ENCODE data around the gene GALNT12. TPM values are rescaled to one million over a fixed set of nuclear protein-coding genes. Genes with fewer than 3 reads are reported as not detected.

GALNT12 gene
- total and polyA plus RNA-seq, 4 donors, result 0.16 to 1.4 (median 0.25) TPM; not detected in 1

- TF ChIP-seq TAF1 (conservative IDR thresholded peaks at IDR 0.05), result no peak
- no peak for TF ChIP-seq ATF3 (IDR thresholded peaks at IDR 0.05)
- no peak for TF ChIP-seq FOXA1 (IDR thresholded peaks at IDR 0.05)
- TF ChIP-seq HNF4G (IDR thresholded peaks at IDR 0.05), result no peak
- no peak for TF ChIP-seq EGR1 (IDR thresholded peaks at IDR 0.05; ENCODE audit: low read depth in 2 of 2)
- no peak for TF ChIP-seq JUND (IDR thresholded peaks at IDR 0.05)
- TF ChIP-seq, protein P1, sequence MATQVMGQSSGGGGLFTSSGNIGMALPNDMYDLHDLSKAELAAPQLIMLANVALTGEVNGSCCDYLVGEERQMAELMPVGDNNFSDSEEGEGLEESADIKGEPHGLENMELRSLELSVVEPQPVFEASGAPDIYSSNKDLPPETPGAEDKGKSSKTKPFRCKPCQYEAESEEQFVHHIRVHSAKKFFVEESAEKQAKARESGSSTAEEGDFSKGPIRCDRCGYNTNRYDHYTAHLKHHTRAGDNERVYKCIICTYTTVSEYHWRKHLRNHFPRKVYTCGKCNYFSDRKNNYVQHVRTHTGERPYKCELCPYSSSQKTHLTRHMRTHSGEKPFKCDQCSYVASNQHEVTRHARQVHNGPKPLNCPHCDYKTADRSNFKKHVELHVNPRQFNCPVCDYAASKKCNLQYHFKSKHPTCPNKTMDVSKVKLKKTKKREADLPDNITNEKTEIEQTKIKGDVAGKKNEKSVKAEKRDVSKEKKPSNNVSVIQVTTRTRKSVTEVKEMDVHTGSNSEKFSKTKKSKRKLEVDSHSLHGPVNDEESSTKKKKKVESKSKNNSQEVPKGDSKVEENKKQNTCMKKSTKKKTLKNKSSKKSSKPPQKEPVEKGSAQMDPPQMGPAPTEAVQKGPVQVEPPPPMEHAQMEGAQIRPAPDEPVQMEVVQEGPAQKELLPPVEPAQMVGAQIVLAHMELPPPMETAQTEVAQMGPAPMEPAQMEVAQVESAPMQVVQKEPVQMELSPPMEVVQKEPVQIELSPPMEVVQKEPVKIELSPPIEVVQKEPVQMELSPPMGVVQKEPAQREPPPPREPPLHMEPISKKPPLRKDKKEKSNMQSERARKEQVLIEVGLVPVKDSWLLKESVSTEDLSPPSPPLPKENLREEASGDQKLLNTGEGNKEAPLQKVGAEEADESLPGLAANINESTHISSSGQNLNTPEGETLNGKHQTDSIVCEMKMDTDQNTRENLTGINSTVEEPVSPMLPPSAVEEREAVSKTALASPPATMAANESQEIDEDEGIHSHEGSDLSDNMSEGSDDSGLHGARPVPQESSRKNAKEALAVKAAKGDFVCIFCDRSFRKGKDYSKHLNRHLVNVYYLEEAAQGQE (IDR thresholded peaks at IDR 0.05), result no peak
- TF ChIP-seq RXRA (IDR thresholded peaks at IDR 0.05), result no peak
- no peak for TF ChIP-seq ZBTB33 (IDR thresholded peaks at IDR 0.05)
- no peak for TF ChIP-seq HNF4A (conservative IDR thresholded peaks at IDR 0.05)
- no peak for TF ChIP-seq RAD21 (IDR thresholded peaks at IDR 0.05)
- TF ChIP-seq YY1 (IDR thresholded peaks at IDR 0.05), result no peak
- no peak for TF ChIP-seq MAX (IDR thresholded peaks at IDR 0.05)
- no peak for TF ChIP-seq NR2F2 (IDR thresholded peaks at IDR 0.05)
- TF ChIP-seq, protein P2, sequence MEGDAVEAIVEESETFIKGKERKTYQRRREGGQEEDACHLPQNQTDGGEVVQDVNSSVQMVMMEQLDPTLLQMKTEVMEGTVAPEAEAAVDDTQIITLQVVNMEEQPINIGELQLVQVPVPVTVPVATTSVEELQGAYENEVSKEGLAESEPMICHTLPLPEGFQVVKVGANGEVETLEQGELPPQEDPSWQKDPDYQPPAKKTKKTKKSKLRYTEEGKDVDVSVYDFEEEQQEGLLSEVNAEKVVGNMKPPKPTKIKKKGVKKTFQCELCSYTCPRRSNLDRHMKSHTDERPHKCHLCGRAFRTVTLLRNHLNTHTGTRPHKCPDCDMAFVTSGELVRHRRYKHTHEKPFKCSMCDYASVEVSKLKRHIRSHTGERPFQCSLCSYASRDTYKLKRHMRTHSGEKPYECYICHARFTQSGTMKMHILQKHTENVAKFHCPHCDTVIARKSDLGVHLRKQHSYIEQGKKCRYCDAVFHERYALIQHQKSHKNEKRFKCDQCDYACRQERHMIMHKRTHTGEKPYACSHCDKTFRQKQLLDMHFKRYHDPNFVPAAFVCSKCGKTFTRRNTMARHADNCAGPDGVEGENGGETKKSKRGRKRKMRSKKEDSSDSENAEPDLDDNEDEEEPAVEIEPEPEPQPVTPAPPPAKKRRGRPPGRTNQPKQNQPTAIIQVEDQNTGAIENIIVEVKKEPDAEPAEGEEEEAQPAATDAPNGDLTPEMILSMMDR (IDR thresholded peaks at IDR 0.05; ENCODE audit: low read depth, low read length, missing input control), result no peak
- DNase-seq (ENCODE audit: low spot score), result no peak
- no peak overlapping the region for H3K27ac ChIP-seq (ENCODE audit: low read depth in 1 of 2, low read length in 2 of 2)
- no peaks in the 10 kb centered on the region for H3K36me3 ChIP-seq (ENCODE audit: control insufficient read depth in 4 of 4, insufficient read depth in 3 of 4, low read depth in 1 of 4, low read length in 3 of 4)
- peaks cover 0 to 11% (median 0%) of the 10 kb centered on the region in 4 donors for H3K27me3 ChIP-seq (ENCODE audit: control insufficient read depth in 4 of 4, insufficient read depth in 4 of 4, low read length in 3 of 4)
- H3K9ac ChIP-seq (ENCODE audit: low read depth in 1 of 2, low read length in 2 of 2), result no peak overlapping the region
- 73% methylated on average over 7 of the region's 7 CpGs for WGBS
- no peaks in the 10 kb centered on the region for H3K9me3 ChIP-seq (ENCODE audit: control insufficient read depth in 4 of 4, low read length in 3 of 4)
- H3K4me3 ChIP-seq (ENCODE audit: low read depth in 1 of 3, low read length in 3 of 3), result no peak overlapping the region
- H3K4me1 ChIP-seq (ENCODE audit: control insufficient read depth in 4 of 4, insufficient read depth in 4 of 4, low read length in 3 of 4), result peaks cover 0 to 1% (median 0%) of the 10 kb centered on the region in 4 donors
Measured at GRCh38 chr9:98890256-98890655, 82.8 kb downstream of the GALNT12 start.

DNA sequence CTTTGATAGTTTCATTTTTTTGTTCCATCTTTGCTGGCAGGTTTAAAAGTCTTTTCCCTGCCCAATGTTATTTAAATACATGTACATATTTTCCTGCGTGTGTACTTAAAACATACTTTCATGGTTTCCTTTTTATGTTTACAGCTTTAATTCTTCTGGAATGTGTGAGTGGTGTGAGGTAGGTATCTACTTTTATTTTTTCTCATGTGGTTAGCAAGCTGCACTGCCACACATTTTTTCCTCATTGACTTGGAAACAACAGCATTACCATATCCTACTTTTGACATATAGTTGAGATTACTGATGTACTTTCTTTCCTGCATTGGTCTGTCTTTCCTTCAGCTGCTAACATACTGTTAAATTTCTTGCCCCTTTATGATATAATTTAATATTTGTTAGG, 84.8 kb downstream of the GALNT12 start:
- no peak overlapping the region for H3K9ac ChIP-seq (ENCODE audit: low read depth in 1 of 2, low read length in 2 of 2)
- peaks cover 0 to 1% (median 0%) of the 10 kb centered on the region in 4 donors for H3K4me1 ChIP-seq (ENCODE audit: control insufficient read depth in 4 of 4, insufficient read depth in 4 of 4, low read length in 3 of 4)
- TF ChIP-seq RAD21 (IDR thresholded peaks at IDR 0.05), result no peak
- no peak for TF ChIP-seq SP1 (IDR thresholded peaks at IDR 0.05)
- no peak for TF ChIP-seq TAF1 (conservative IDR thresholded peaks at IDR 0.05)
- TF ChIP-seq JUND (IDR thresholded peaks at IDR 0.05), result no peak
- no peak for TF ChIP-seq YY1 (IDR thresholded peaks at IDR 0.05)
- TF ChIP-seq FOXA2 (IDR thresholded peaks at IDR 0.05), result no peak
- no peak for TF ChIP-seq ATF3 (IDR thresholded peaks at IDR 0.05)
- TF ChIP-seq, protein P1 (IDR thresholded peaks at IDR 0.05), result no peak
- no peak for TF ChIP-seq HNF4A (conservative IDR thresholded peaks at IDR 0.05)
- TF ChIP-seq MAX (IDR thresholded peaks at IDR 0.05), result no peak
- no peak for TF ChIP-seq HNF4G (IDR thresholded peaks at IDR 0.05)
- no peak for TF ChIP-seq EGR1 (IDR thresholded peaks at IDR 0.05; ENCODE audit: low read depth in 2 of 2)
- TF ChIP-seq FOXA1 (IDR thresholded peaks at IDR 0.05), result no peak
- no peak for TF ChIP-seq RXRA (IDR thresholded peaks at IDR 0.05)

More for the DNA sequence above, 84.8 kb downstream of the GALNT12 start:
- Histone ChIP-seq H3K9me3 (ENCODE audit: control insufficient read depth in 4 of 4, low read length in 3 of 4) (peaks cover 0 to 2% (median under 1%) of the 10 kb centered on the region in 4 donors), H3K36me3 (ENCODE audit: control insufficient read depth in 4 of 4, insufficient read depth in 3 of 4, low read depth in 1 of 4, low read length in 3 of 4) (no peaks in the 10 kb centered on the region), H3K27ac (ENCODE audit: low read depth in 1 of 2, low read length in 2 of 2) (no peak overlapping the region), H3K27me3 (ENCODE audit: control insufficient read depth in 4 of 4, insufficient read depth in 4 of 4, low read length in 3 of 4) (peaks cover 0 to 14% (median 0%) of the 10 kb centered on the region in 4 donors), H3K4me3 (ENCODE audit: low read depth in 1 of 3, low read length in 3 of 3) (no peak overlapping the region)
- DNase-seq (ENCODE audit: low spot score), result no peak
- WGBS, result 79% methylated on average over 1 of the region's 1 CpG
